Metanephros (tissue), 1 donor: Measurements from ENCODE around the gene TAC1. TPM values are rescaled to one million over a fixed set of nuclear protein-coding genes. Genes with fewer than 3 reads are reported as not detected.

Source experiments
- total RNA-seq: library from RNA; depleted of rRNA; stranded (reverse); fragments of >200 nt; gene quantifications from one replicate; pipeline ENCODE4 v1.2.3, GENCODE V29; 2014

The TAC1 gene
- 1.1 TPM for total RNA-seq

GRCh38 chr7:97731736-97732564 lies at the start of gene TAC1:
Gene TAC1, plus strand, starts transcription at chr7:97732086. Its CDS starts 527 bp downstream, at chr7:97732613.

Other genes starting within 250 kb of the TAC1 start
- gene ASNS, start 140.3 kb downstream of the TAC1 start, total RNA-seq, result 8.5 TPM